ENCODE data around the gene FOXD1.
"Not testable (repeated sequence)": the region's sequence is repeated elsewhere in the genome, so short reads cannot be mapped to it uniquely, and the experiment has no call there.

FOXD1 gene

GRCh38 chr5:73448463-73449136 is at the start of gene FOXD1:
Gene FOXD1, minus strand, starts transcription at chr5:73448777. Its CDS starts 415 bp downstream, at chr5:73448362.
- ATAC-seq (replicated peaks; ENCODE audit: extremely low read depth, poor library complexity, severe bottlenecking) (peak; percentile 8), DNase-seq (ENCODE audit: low spot score in 2 of 2) (no peak)
- Mint-ChIP-seq H3K4me3 (peak within 1 kb of the TSS; percentile 86), H3K27ac (ENCODE audit: low read depth) (peak within 1 kb of the TSS; percentile 72), H3K9me3 (no peaks in the 10 kb centered on the region), H3K36me3 (ENCODE audit: insufficient read depth) (peaks cover 42% of the 10 kb centered on the region), H3K4me1 (peaks cover 8% of the 10 kb centered on the region), H3K27me3 (peaks cover 73% of the 10 kb centered on the region)

GRCh38 chr5:73497497-73498056 is 49.0 kb upstream of the FOXD1 start:
- H3K36me3 Mint-ChIP-seq (ENCODE audit: insufficient read depth), result peaks cover 35% of the 10 kb centered on the region
- no peak for ATAC-seq (replicated peaks; ENCODE audit: extremely low read depth, poor library complexity, severe bottlenecking)
- peaks cover 29% of the 10 kb centered on the region for H3K27me3 Mint-ChIP-seq
- peak overlapping the region; percentile 97 for H3K4me3 Mint-ChIP-seq
- DNase-seq (ENCODE audit: low spot score in 2 of 2), result no peak
- H3K9me3 Mint-ChIP-seq, result no peaks in the 10 kb centered on the region
- peaks cover 40% of the 10 kb centered on the region for H3K4me1 Mint-ChIP-seq
- peak overlapping the region; percentile 99 for H3K27ac Mint-ChIP-seq (ENCODE audit: low read depth)

- ATAC-seq (replicated peaks; ENCODE audit: extremely low read depth, poor library complexity, severe bottlenecking) (no peak), DNase-seq (ENCODE audit: low spot score in 2 of 2) (no peak)
- H3K27ac Mint-ChIP-seq (ENCODE audit: low read depth), result no peak overlapping the region
- H3K36me3 Mint-ChIP-seq (ENCODE audit: insufficient read depth), result peaks cover 30% of the 10 kb centered on the region
- peaks cover 35% of the 10 kb centered on the region for H3K27me3 Mint-ChIP-seq
- peaks cover 35% of the 10 kb centered on the region for H3K4me1 Mint-ChIP-seq
- no peaks in the 10 kb centered on the region for H3K9me3 Mint-ChIP-seq
- H3K4me3 Mint-ChIP-seq, result no peak overlapping the region
These were observed 48.4 kb upstream of the FOXD1 start for GRCh38 chr5:73496984-73497457.

- Mint-ChIP-seq H3K27me3 (peaks cover 37% of the 10 kb centered on the region), H3K27ac (ENCODE audit: low read depth) (no peak overlapping the region), H3K4me3 (no peak overlapping the region), H3K36me3 (ENCODE audit: insufficient read depth) (peaks cover 20% of the 10 kb centered on the region), H3K9me3 (no peaks in the 10 kb centered on the region), H3K4me1 (peaks cover 27% of the 10 kb centered on the region)
- DNase-seq (ENCODE audit: low spot score in 2 of 2), result no peak
- ATAC-seq (replicated peaks; ENCODE audit: extremely low read depth, poor library complexity, severe bottlenecking), result no peak
These were observed 47.3 kb upstream of the FOXD1 start for GRCh38 chr5:73495772-73496335.

- peaks cover 17% of the 10 kb centered on the region for H3K4me1 Mint-ChIP-seq
These were observed 46.1 kb upstream of the FOXD1 start for GRCh38 chr5:73494721-73495120.

GRCh38 chr5:73493421-73493820 is 44.8 kb upstream of the FOXD1 start:
- H3K4me1 Mint-ChIP-seq, result peaks cover 8% of the 10 kb centered on the region
- no peak overlapping the region for H3K4me3 Mint-ChIP-seq
- H3K9me3 Mint-ChIP-seq, result no peaks in the 10 kb centered on the region
- H3K27me3 Mint-ChIP-seq, result peaks cover 42% of the 10 kb centered on the region
- ATAC-seq (replicated peaks; ENCODE audit: extremely low read depth, poor library complexity, severe bottlenecking), result no peak
- peaks cover 4% of the 10 kb centered on the region for H3K36me3 Mint-ChIP-seq (ENCODE audit: insufficient read depth)
- H3K27ac Mint-ChIP-seq (ENCODE audit: low read depth), result no peak overlapping the region
- no peak for DNase-seq (ENCODE audit: low spot score in 2 of 2)

More at GRCh38 chr5:73494721-73495120, 46.1 kb upstream of the FOXD1 start:
- no peak overlapping the region for H3K27ac Mint-ChIP-seq (ENCODE audit: low read depth)
- H3K4me3 Mint-ChIP-seq, result no peak overlapping the region
- no peaks in the 10 kb centered on the region for H3K9me3 Mint-ChIP-seq
- H3K27me3 Mint-ChIP-seq, result peaks cover 37% of the 10 kb centered on the region
- DNase-seq (ENCODE audit: low spot score in 2 of 2) (no peak), ATAC-seq (replicated peaks; ENCODE audit: extremely low read depth, poor library complexity, severe bottlenecking) (no peak)
- peaks cover 15% of the 10 kb centered on the region for H3K36me3 Mint-ChIP-seq (ENCODE audit: insufficient read depth)

GRCh38 chr5:73491155-73491554 is 42.6 kb upstream of the FOXD1 start:
- Mint-ChIP-seq H3K9me3 (no peaks in the 10 kb centered on the region), H3K4me3 (no peak overlapping the region), H3K36me3 (ENCODE audit: insufficient read depth) (no peaks in the 10 kb centered on the region), H3K27me3 (peaks cover 65% of the 10 kb centered on the region), H3K4me1 (no peaks in the 10 kb centered on the region), H3K27ac (ENCODE audit: low read depth) (no peak overlapping the region)
- no peak for ATAC-seq (replicated peaks; ENCODE audit: extremely low read depth, poor library complexity, severe bottlenecking)
- DNase-seq (ENCODE audit: low spot score in 2 of 2), result no peak

GRCh38 chr5:73490088-73490487 is 41.5 kb upstream of the FOXD1 start:
- Mint-ChIP-seq H3K27ac (ENCODE audit: low read depth) (no peak overlapping the region), H3K4me1 (no peaks in the 10 kb centered on the region), H3K9me3 (no peaks in the 10 kb centered on the region), H3K27me3 (peaks cover 68% of the 10 kb centered on the region), H3K36me3 (ENCODE audit: insufficient read depth) (no peaks in the 10 kb centered on the region), H3K4me3 (no peak overlapping the region)
- ATAC-seq (replicated peaks; ENCODE audit: extremely low read depth, poor library complexity, severe bottlenecking) (no peak), DNase-seq (ENCODE audit: low spot score in 2 of 2) (no peak)

GRCh38 chr5:73488806-73489205 is 40.2 kb upstream of the FOXD1 start:
- Mint-ChIP-seq H3K27ac (ENCODE audit: low read depth) (no peak overlapping the region), H3K4me3 (no peak overlapping the region), H3K27me3 (peaks cover 55% of the 10 kb centered on the region), H3K9me3 (no peaks in the 10 kb centered on the region), H3K4me1 (no peaks in the 10 kb centered on the region), H3K36me3 (ENCODE audit: insufficient read depth) (no peaks in the 10 kb centered on the region)
- DNase-seq (ENCODE audit: low spot score in 2 of 2), result no peak
- ATAC-seq (replicated peaks; ENCODE audit: extremely low read depth, poor library complexity, severe bottlenecking), result no peak

- H3K4me1 Mint-ChIP-seq, result no peaks in the 10 kb centered on the region
- H3K27me3 Mint-ChIP-seq, result peaks cover 45% of the 10 kb centered on the region
- DNase-seq (ENCODE audit: low spot score in 2 of 2) (no peak), ATAC-seq (replicated peaks; ENCODE audit: extremely low read depth, poor library complexity, severe bottlenecking) (no peak)
- no peaks in the 10 kb centered on the region for H3K9me3 Mint-ChIP-seq
- no peak overlapping the region for H3K27ac Mint-ChIP-seq (ENCODE audit: low read depth)
- H3K4me3 Mint-ChIP-seq, result no peak overlapping the region
- no peaks in the 10 kb centered on the region for H3K36me3 Mint-ChIP-seq (ENCODE audit: insufficient read depth)
These were observed 39.2 kb upstream of the FOXD1 start for GRCh38 chr5:73487815-73488214.

- not testable (repeated sequence) for H3K27ac Mint-ChIP-seq (ENCODE audit: low read depth); H3K4me3 Mint-ChIP-seq; H3K9me3 Mint-ChIP-seq; DNase-seq (ENCODE audit: low spot score in 2 of 2); ATAC-seq (replicated peaks; ENCODE audit: extremely low read depth, poor library complexity, severe bottlenecking); H3K36me3 Mint-ChIP-seq (ENCODE audit: insufficient read depth); H3K4me1 Mint-ChIP-seq
- peaks cover 43% of the 10 kb centered on the region for H3K27me3 Mint-ChIP-seq
These were observed 38.7 kb upstream of the FOXD1 start for GRCh38 chr5:73487257-73487656.

GRCh38 chr5:73486119-73486899 is 37.7 kb upstream of the FOXD1 start:
- DNase-seq (ENCODE audit: low spot score in 2 of 2) (no peak), ATAC-seq (replicated peaks; ENCODE audit: extremely low read depth, poor library complexity, severe bottlenecking) (no peak)
- peaks cover 45% of the 10 kb centered on the region for H3K27me3 Mint-ChIP-seq
- no peaks in the 10 kb centered on the region for H3K4me1 Mint-ChIP-seq
- H3K4me3 Mint-ChIP-seq, result no peak overlapping the region
- no peaks in the 10 kb centered on the region for H3K36me3 Mint-ChIP-seq (ENCODE audit: insufficient read depth)
- H3K27ac Mint-ChIP-seq (ENCODE audit: low read depth), result no peak overlapping the region
- no peaks in the 10 kb centered on the region for H3K9me3 Mint-ChIP-seq
